ENCODE data around the gene TUBGCP3. TPM values are rescaled to one million over a fixed set of nuclear protein-coding genes. Genes with fewer than 3 reads are reported as not detected.
A peak's percentile ranks its signal among the peaks of the same experiment; 100 is the strongest.
"Not testable (repeated sequence)": the region's sequence is repeated elsewhere in the genome, so short reads cannot be mapped to it uniquely, and the experiment has no call there.

The TUBGCP3 gene
- total RNA-seq, 6 experiments from 2014 or later, result 13.0 to 20.0 (median 17.6) TPM

DNA sequence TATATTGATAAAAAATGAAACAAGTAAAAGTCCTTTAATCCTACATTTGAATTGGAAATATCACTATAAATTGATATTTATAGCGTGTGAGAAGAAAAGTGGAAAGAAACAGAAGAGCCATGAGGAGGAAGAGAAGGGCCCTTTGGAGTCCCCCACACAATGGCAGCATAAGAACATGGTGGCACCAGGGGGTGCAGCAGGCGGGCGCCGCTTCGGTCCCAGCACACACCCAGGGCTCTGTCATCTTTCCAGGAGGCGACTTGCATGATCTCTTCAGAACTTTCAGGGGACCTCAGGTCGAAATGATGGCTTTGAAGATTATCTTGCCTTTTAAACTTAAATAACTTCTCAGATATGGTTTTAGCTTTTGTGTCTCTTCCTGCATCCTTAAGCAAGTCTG is 91.8 kb downstream of the TUBGCP3 start:
- H3K36me3 ChIP-seq, result peaks cover 0 to 21% (median 10%) of the 10 kb centered on the region in 4 donors

DNA sequence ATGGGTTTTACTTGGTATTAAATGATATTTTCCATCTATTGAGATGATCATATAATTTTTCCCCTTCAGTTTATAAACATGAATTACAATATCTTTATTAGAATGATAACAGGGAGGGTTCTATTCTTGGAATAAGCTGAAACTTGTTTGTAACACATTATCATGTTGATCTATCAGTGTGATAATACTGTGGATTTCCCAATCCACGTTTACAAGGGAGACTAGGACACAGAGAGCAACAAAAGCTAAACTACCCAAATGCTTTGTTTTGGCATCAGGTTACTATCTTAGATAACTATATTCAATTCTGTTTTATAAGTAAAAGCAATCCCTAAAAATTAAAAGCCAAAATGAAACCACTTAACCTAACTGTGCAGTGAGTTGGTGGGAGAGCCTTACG is 92.5 kb downstream of the TUBGCP3 start:
- H3K27me3 ChIP-seq, result no peaks in the 10 kb centered on the region
- 63% methylated on average over 2 of the region's 2 CpGs for WGBS (ENCODE audit: insufficient coverage, low coverage, low lambda C conversion rate, missing lambda C conversion rate)
- intact Hi-C loops (cut with DNase I), result no loop called here
- H3K36me3 ChIP-seq, result peaks cover 0 to 21% (median 10%) of the 10 kb centered on the region in 4 donors
- TF ChIP-seq POLR2A (IDR thresholded peaks at IDR 0.05), result no peak
- TF ChIP-seq, protein P1, sequence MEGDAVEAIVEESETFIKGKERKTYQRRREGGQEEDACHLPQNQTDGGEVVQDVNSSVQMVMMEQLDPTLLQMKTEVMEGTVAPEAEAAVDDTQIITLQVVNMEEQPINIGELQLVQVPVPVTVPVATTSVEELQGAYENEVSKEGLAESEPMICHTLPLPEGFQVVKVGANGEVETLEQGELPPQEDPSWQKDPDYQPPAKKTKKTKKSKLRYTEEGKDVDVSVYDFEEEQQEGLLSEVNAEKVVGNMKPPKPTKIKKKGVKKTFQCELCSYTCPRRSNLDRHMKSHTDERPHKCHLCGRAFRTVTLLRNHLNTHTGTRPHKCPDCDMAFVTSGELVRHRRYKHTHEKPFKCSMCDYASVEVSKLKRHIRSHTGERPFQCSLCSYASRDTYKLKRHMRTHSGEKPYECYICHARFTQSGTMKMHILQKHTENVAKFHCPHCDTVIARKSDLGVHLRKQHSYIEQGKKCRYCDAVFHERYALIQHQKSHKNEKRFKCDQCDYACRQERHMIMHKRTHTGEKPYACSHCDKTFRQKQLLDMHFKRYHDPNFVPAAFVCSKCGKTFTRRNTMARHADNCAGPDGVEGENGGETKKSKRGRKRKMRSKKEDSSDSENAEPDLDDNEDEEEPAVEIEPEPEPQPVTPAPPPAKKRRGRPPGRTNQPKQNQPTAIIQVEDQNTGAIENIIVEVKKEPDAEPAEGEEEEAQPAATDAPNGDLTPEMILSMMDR (IDR thresholded peaks at IDR 0.05), result no peak
- no peak overlapping the region for H3K27ac ChIP-seq
- no peaks in the 10 kb centered on the region for H3K4me1 ChIP-seq
- DNase-seq (no peak), ATAC-seq (peak in 1 of 4 donors; percentile 50)
- no peaks in the 10 kb centered on the region for H3K9me3 ChIP-seq
- no peak overlapping the region for H3K4me3 ChIP-seq

More for the DNA sequence above, 91.8 kb downstream of the TUBGCP3 start:
- Histone ChIP-seq H3K27me3 (no peaks in the 10 kb centered on the region), H3K9me3 (no peaks in the 10 kb centered on the region), H3K4me1 (no peaks in the 10 kb centered on the region), H3K27ac (no peak overlapping the region), H3K4me3 (no peak overlapping the region)
- ATAC-seq (no peak), DNase-seq (no peak)
- WGBS (ENCODE audit: insufficient coverage, low coverage, low lambda C conversion rate, missing lambda C conversion rate), result 92% methylated on average over 2 of the region's 7 CpGs
- TF ChIP-seq, protein P1 (IDR thresholded peaks at IDR 0.05), result no peak
- TF ChIP-seq POLR2A (IDR thresholded peaks at IDR 0.05), result no peak
- intact Hi-C loops (cut with DNase I), result no loop called here

DNA sequence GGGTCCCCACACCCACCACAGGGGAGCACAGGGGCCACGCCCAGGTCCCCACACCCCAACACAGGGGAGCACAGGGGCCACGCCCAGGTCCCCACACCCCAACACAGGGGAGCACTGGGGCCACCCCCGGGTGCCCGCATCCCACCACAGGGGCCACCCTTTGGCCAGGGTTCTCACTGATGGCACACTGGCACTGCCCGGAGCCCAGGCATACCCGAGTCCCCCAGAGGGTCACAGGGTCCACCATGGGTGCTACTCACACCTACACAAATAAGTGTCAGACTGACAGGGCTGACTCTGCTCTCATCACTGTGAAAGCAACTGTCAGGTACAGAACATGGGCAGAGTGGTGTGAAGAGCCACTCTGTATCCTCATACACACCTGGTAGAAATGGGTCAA is 98.8 kb downstream of the TUBGCP3 start:
- Histone ChIP-seq H3K4me1 (no peaks in the 10 kb centered on the region), H3K36me3 (peaks cover 0 to 9% (median 2%) of the 10 kb centered on the region in 4 donors), H3K4me3 (no peak overlapping the region), H3K27me3 (no peaks in the 10 kb centered on the region), H3K27ac (no peak overlapping the region), H3K9me3 (no peaks in the 10 kb centered on the region)
- no CpG with 5 or more reads among the region's 6 CpGs for WGBS (ENCODE audit: insufficient coverage, low coverage, low lambda C conversion rate, missing lambda C conversion rate)
- intact Hi-C loops (cut with DNase I), result no loop called here
- TF ChIP-seq, protein P1 (IDR thresholded peaks at IDR 0.05), result no peak
- no peak for TF ChIP-seq POLR2A (IDR thresholded peaks at IDR 0.05)
- DNase-seq, result no peak
- ATAC-seq, result peak in 1 of 4 donors; percentile 45

DNA sequence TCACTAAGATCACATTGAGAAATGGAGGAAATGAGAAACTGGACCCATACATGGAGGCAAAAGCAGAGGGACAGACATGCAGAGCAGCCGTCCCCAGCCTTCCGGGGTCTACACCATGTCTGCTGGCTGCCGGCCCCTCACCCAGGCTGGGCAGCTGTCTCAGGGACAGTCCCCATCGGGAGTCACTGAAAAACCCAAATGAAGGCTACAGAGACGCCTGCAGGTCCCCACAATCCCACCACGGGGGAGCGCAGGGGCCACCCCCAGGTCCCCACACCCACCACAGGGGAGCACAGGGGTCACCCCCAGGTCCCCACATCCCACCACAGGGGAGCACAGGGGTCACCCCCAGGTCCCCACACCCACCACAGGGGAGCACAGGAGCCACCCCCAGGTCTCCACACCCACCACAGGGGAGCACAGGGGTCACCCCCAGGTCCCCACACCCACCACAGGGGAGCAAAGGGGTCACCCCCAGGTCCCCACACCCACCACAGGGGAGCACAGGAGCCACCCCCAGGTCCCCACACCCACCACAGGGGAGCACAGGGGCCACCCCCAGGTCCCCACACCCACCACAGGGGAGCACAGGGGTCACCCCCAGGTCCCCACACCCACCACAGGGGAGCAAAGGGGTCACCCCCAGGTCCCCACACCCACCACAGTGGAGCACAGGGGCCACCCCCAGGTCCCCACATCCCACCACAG is 99.5 kb downstream of the TUBGCP3 start:
- H3K27me3 ChIP-seq; DNase-seq; intact Hi-C loops (cut with DNase I); H3K36me3 ChIP-seq; ATAC-seq; H3K4me1 ChIP-seq; H3K9me3 ChIP-seq; H3K27ac ChIP-seq; H3K4me3 ChIP-seq: not testable (repeated sequence)
- WGBS (ENCODE audit: insufficient coverage, low coverage, low lambda C conversion rate, missing lambda C conversion rate), result 83% methylated on average over 1 of the region's 7 CpGs

DNA sequence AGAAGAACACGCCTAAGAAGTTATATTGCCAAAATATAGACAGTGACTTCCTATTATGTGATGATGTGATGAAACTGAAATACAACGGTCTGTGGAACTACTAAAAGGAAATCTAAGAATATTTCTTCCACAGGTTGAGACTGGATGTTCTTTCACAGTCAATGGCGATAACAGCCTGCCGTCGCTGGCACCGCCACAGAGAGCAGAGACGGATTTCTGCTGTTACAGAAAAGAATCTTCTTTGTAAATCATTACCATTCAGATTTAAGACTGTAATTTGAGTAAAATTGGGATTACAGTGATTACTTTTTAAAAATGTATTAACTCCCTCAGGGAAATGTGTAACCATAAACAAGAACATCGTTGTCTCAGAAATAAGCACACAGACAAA is 100.8 kb downstream of the TUBGCP3 start:
- Histone ChIP-seq H3K27me3 (no peaks in the 10 kb centered on the region), H3K9me3 (no peaks in the 10 kb centered on the region), H3K4me1 (no peaks in the 10 kb centered on the region), H3K4me3 (no peak overlapping the region), H3K27ac (no peak overlapping the region), H3K36me3 (peaks cover 0 to 9% (median 2%) of the 10 kb centered on the region in 4 donors)
- TF ChIP-seq, protein P1 (IDR thresholded peaks at IDR 0.05), result no peak
- DNase-seq, result no peak
- ATAC-seq, result no peak
- intact Hi-C loops (cut with DNase I), result no loop called here
- WGBS (ENCODE audit: insufficient coverage, low coverage, low lambda C conversion rate, missing lambda C conversion rate), result 90% methylated on average over 7 of the region's 8 CpGs
